Thyroid gland (tissue), 4 donors: ENCODE measurements around the gene EFNA2. TPM values are rescaled to one million over a fixed set of nuclear protein-coding genes. Genes with fewer than 3 reads are reported as not detected.

ENCODE experiments used
- DNase-seq, 2 donors: peaks; one replicate each; pipeline ENCODE4 v3.0.0-alpha.2; 2019
- H3K27ac ChIP-seq, 3 donors: fragments of 200-600 bp; sonication (generic); 1 replicate in 2 of 3; 2 replicates in 1 of 3; pipeline ENCODE4 v1.5.1; 2016 to 2019; ENCODE audit warnings: mild to moderate bottlenecking in 1 of 3, moderate library complexity in 1 of 3
- H3K27me3 ChIP-seq: fragments of 200-600 bp; sonication (generic); one replicate; pipeline ENCODE4 v1.5.1; 2019
- H3K36me3 ChIP-seq, 2 donors: fragments of 200-600 bp; sonication (generic); one replicate each; pipeline ENCODE4 v1.5.1; 2016 to 2019
- H3K4me1 ChIP-seq, 2 donors: fragments of 200-600 bp; sonication (generic); one replicate each; pipeline ENCODE4 v1.5.1; 2017 to 2019
- H3K4me3 ChIP-seq, 3 donors: fragments of 200-600 bp; sonication (generic); replicated peaks in 1 of 3; 1 replicate in 2 of 3; 2 replicates in 1 of 3; pipeline ENCODE4 v1.5.1; 2016; ENCODE audit warnings: mild to moderate bottlenecking in 1 of 3
- H3K9me3 ChIP-seq: fragments of 200-600 bp; sonication (generic); one replicate; pipeline ENCODE4 v1.5.1; 2017
- POLR2A ChIP-seq, 2 donors: fragments of 450-650 bp; IDR thresholded peaks; one replicate each; pipeline ENCODE4 v1.6.1; 2017; ENCODE audit warnings: antibody characterized with exemption in 2 of 2, mild to moderate bottlenecking in 2 of 2, moderate library complexity in 1 of 2
- WGBS, 2 donors: methylation state at CpG; one replicate each; pipeline ENCODE4 v1.1.5; 2017; 5-methylcytosine and 5-hydroxymethylcytosine counted together
- intact Hi-C: fragments of 100-400 bp; cut with DNase I; formaldehyde crosslinking; loops from one replicate; pipeline ENCODE4 v1.15.1; 2023
- total RNA-seq, 4 donors: library from RNA; depleted of rRNA; stranded (reverse); fragments of >200 nt; gene quantifications; one replicate each; pipeline ENCODE4 v1.2.3, GENCODE V29; 2016
- TF ChIP-seq, protein P1 (sequence below), 6 experiments: fragments of 200-600 bp in 3 of 6; fragments of 450-650 bp in 3 of 6; sonication (generic) in 3 of 6; IDR thresholded peaks; one replicate each; pipeline ENCODE4 v1.5.1; 2016 to 2019; ENCODE audit warnings: antibody characterized with exemption in 6 of 6, mild to moderate bottlenecking in 2 of 6, inconsistent platforms in 1 of 6, moderate library complexity in 1 of 6

The EFNA2 gene
- total RNA-seq, 4 donors from 2014 or later, result not detected

DNA sequence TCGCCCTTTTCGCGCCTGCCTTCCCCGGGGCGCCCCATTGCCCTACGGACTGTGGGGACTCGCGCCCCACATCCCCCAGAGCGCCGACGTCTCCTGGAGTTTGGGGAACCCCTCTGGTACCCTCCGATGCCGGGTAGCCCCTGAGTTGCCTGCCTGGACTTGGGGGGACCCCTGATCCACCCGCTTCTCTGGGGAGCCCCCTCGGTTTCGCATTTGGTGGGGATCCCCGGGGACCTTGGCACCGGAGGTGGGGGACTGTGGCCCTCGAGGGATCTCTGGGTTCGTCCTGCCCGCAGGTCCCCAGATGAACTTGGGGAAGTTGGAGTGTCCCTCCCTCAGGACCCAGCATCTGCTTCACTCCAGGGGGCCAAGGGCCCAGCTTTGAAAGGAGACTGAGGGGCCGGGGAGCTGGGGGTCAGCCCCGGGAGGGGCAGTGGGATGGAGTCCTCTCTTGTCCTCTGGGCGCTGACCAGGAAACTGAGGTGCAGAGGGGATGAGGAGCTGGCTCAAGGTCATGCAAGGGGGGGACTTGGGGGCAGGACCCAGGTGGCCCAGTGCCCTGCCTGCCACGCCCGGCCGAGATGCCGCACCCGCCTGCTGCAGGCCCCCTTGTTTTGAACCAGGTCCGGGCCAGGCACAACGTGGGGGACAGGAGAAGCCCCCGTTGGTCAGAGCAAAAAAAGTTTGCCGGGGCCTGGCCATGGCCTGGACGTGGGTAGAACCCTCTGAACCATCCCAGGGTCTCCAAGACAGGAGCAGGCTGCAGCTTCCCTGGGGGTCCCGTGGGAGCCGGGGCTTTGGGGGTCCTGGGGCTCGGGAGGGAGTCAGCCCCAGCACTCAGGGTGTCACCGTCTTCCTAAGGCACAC lies 1.0 kb downstream of the EFNA2 start:
- Histone ChIP-seq H3K4me1 (no peaks in the 10 kb centered on the region), H3K27ac (no peak overlapping the region), H3K27me3 (no peaks in the 10 kb centered on the region), H3K4me3 (no peak overlapping the region), H3K9me3 (no peaks in the 10 kb centered on the region), H3K36me3 (no peaks in the 10 kb centered on the region)
- DNase-seq, result no peak
- intact Hi-C loops, result loop anchor here (10.0 kb wide), 1 partner anchor 238 kb away; the partner anchor contains the start of gene PLK5
- no peak for TF ChIP-seq POLR2A (IDR thresholded peaks at IDR 0.05)
- TF ChIP-seq, protein P1, sequence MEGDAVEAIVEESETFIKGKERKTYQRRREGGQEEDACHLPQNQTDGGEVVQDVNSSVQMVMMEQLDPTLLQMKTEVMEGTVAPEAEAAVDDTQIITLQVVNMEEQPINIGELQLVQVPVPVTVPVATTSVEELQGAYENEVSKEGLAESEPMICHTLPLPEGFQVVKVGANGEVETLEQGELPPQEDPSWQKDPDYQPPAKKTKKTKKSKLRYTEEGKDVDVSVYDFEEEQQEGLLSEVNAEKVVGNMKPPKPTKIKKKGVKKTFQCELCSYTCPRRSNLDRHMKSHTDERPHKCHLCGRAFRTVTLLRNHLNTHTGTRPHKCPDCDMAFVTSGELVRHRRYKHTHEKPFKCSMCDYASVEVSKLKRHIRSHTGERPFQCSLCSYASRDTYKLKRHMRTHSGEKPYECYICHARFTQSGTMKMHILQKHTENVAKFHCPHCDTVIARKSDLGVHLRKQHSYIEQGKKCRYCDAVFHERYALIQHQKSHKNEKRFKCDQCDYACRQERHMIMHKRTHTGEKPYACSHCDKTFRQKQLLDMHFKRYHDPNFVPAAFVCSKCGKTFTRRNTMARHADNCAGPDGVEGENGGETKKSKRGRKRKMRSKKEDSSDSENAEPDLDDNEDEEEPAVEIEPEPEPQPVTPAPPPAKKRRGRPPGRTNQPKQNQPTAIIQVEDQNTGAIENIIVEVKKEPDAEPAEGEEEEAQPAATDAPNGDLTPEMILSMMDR (IDR thresholded peaks at IDR 0.05), result no peak
- 52 to 54% methylated on average over 14 to 15 of the region's 38 CpGs for WGBS, 2 donors

DNA sequence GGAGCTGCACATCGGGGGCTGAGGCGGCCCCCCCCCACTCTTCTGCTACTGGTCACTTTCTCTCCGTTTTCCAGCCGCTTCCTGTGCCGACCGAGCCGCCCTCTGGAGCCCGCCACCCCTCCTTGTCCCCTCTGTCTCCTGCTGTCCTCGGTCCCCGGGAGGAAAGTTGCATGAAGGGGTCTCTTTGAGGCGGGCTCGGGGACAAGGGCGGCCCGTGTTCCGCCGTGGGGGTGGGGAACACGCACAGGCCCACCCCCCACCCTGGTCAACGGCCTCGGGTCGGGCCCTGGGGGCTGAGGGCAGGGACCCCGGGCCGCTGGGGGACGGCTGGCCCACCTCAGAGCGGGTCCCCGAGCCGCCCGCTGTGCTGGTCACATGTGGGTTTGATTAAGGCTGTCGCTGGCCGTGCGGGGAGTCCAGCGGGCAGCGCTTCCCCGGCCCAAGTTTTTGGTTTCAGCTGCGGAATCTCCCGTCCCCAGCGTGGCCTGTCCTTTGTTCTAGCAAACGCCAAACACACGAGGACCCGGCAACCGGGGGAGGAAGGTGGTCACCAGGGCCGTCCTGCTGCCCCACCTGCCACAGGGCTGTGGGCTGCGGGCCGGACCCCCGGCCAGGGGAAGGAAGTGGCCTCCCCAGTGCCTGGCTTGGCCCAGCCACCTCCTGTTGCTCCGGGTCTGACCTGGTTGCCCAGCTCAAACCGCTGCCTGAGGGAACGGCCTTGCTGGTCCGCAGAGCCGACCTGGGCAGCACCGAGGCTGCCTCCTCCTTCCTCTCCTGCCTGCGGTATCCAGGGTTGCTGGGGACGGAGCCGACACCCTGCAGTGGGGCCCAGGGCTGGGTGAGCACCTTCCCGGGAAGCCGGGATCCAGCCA lies 1.9 kb downstream of the EFNA2 start:
- no peak for TF ChIP-seq POLR2A (IDR thresholded peaks at IDR 0.05)
- TF ChIP-seq, protein P1 (IDR thresholded peaks at IDR 0.05), result no peak
- Histone ChIP-seq H3K27me3 (no peaks in the 10 kb centered on the region), H3K27ac (no peak overlapping the region), H3K36me3 (no peaks in the 10 kb centered on the region), H3K4me1 (no peaks in the 10 kb centered on the region), H3K4me3 (no peak overlapping the region), H3K9me3 (no peaks in the 10 kb centered on the region)
- no peak for DNase-seq
- WGBS, 2 donors, result 45 to 46% methylated on average over 12 to 42 of the region's 55 CpGs
- intact Hi-C loops, result loop anchor here (10.0 kb wide), 1 partner anchor 237 kb away; the partner anchor contains the start of gene PLK5

DNA sequence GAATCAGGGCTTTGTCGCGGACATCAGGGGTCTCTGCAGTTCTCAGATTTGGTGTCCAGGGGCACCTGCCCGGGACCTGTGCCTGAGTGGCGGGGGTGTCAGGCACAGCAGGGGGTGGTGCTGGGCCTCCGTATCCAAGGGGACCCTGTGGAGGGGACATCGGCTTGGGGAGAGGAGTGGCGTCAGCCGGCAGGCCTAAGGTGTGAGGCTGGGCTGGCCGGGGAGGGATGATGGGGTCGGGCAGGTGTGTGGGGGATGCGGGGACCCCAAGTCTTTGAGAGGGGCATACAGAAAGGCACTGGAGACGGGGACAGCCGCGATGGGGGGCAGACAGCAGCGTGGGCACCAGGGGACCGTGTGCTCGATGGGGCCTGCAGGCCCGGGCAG lies 2.5 kb downstream of the EFNA2 start:
- H3K27ac ChIP-seq, result no peak overlapping the region
- H3K4me1 ChIP-seq, result no peaks in the 10 kb centered on the region
- H3K9me3 ChIP-seq, result no peaks in the 10 kb centered on the region
- no peaks in the 10 kb centered on the region for H3K27me3 ChIP-seq
- intact Hi-C loops, result loop anchor here (10.0 kb wide), 1 partner anchor 237 kb away; the partner anchor contains the start of gene PLK5
- H3K36me3 ChIP-seq, result no peaks in the 10 kb centered on the region
- 90 to 91% methylated on average over 15 to 16 of the region's 18 CpGs for WGBS, 2 donors
- TF ChIP-seq, protein P1 (IDR thresholded peaks at IDR 0.05), result no peak
- TF ChIP-seq POLR2A (IDR thresholded peaks at IDR 0.05), result no peak
- no peak for DNase-seq
- H3K4me3 ChIP-seq, result no peak overlapping the region

DNA sequence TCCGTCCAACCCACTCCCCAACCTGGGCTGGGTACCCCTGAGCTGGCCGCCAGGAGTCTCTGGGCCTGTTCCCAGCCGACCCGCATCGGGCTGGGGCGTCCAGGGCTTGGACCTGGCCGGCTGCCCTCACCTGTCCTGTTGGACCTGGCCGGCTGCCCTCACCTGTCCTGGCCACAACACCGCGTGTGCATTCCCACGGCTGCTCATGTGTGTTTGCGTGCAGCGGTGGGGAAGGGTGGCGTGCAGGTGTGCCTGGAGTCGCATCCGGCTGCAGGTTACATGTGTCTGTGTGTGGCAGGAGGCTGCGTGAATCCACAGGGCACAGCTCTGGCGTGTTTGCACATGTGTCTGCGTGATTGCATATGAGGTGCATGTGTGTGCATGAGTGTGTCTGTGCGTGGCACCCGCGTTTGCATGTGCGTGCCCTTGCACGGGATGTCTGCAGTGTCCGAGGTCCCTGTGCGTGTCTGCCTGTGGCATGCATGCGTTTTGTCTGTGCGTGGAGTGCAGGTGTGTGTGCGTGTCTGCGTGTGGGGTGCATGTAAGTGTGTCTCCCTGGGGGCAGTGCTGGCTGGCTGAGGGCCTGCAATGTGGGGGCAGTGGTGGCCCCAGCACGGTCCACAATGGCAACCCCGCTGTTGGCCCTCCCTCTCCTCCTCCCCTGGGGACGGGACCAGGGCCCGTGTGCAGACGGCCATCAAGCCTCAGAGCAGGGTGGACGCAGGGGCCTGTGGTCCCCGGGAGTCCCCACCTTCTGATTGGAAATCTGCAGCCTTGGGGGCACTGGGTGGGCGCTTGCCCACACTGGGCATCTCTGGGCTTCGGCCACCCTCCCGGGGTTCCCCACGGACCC lies 3.4 kb downstream of the EFNA2 start:
- intact Hi-C loops, result loop anchor here (10.0 kb wide), 1 partner anchor 236 kb away; the partner anchor contains the start of gene PLK5
- Histone ChIP-seq H3K36me3 (no peaks in the 10 kb centered on the region), H3K4me3 (no peak overlapping the region), H3K27ac (no peak overlapping the region), H3K9me3 (no peaks in the 10 kb centered on the region), H3K27me3 (no peaks in the 10 kb centered on the region), H3K4me1 (no peaks in the 10 kb centered on the region)
- no peak for TF ChIP-seq POLR2A (IDR thresholded peaks at IDR 0.05)
- TF ChIP-seq, protein P1 (IDR thresholded peaks at IDR 0.05), result no peak
- DNase-seq, result no peak
- 88 to 96% methylated on average over 14 of the region's 41 CpGs for WGBS, 2 donors
